Measurements from ENCODE around the gene HPCAL1.

The HPCAL1 gene

DNA sequence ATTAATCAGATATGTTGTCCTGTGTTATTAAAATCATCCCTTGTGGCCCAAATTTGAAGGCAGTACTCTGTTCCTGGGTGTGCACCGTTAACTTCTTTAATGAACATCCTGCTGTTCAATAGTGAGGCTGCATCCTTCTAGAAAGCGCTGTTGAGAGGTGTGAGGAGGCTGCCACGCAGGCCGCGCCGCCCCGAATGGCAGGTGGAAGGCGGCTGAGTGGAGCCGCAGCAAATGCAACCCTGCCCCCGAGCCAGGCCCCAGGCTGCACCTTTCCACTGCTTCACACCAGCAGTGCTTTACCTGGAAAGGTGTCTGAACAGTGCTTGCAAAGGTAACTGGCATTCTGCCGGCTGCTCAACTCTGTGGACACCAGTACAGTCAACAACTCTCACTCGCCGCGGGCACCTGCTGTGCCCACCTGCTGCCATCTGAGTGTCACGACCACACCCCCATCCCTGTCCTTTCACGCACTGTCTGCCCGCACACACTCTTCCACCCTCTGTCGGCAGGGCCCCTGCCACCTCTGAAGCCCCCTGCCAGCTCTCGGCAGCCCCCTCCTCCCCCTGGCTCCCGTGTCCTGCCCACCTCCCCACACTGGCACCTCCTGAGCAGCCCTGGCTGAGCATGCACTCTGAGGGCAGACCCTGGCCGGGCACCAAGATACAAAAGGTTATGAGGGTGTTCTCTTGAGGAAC is 74.5 kb downstream of the HPCAL1 start:
- no peak for DNase-seq
- H3K27ac ChIP-seq (ENCODE audit: insufficient read depth in 1 of 2, low read depth in 1 of 2, low read length in 2 of 2, poor library complexity in 1 of 2, severe bottlenecking in 2 of 2): peak overlapping the region in 1 of 2 experiments; percentile 44
- H3K27me3 ChIP-seq (replicated peaks in 2 of 5; ENCODE audit: control insufficient read depth in 4 of 5, insufficient read depth in 5 of 5, low read length in 4 of 5): no peaks in the 10 kb centered on the region
- H3K4me1 ChIP-seq (ENCODE audit: control extremely low read depth in 1 of 4, control insufficient read depth in 4 of 4, insufficient read depth in 4 of 4, low read length in 3 of 4): peaks cover 23 to 76% (median 76%) of the 10 kb centered on the region in 4 experiments
- H3K9me3 ChIP-seq (ENCODE audit: control extremely low read depth in 1 of 5, control insufficient read depth in 4 of 5, insufficient read depth in 2 of 5, low read depth in 1 of 5, low read length in 4 of 5): no peaks in the 10 kb centered on the region
- 93% methylated on average over 14 of the region's 21 CpGs for WGBS (ENCODE audit: insufficient coverage)
- CTCF ChIA-PET: no interaction called here
- H3K36me3 ChIP-seq (ENCODE audit: control insufficient read depth in 4 of 4, insufficient read depth in 4 of 4, low read length in 3 of 4): peaks cover 0 to 3% (median under 1%) of the 10 kb centered on the region in 4 experiments
- POLR2A ChIA-PET: interaction anchor here (0.6 kb wide), 1 partner anchor 13 kb away, joined by 4 read pairs; no protein-coding TSS in a partner anchor
- no peak overlapping the region for H3K4me3 ChIP-seq (ENCODE audit: control insufficient read depth in 1 of 7, extremely low read depth in 1 of 7, insufficient read depth in 4 of 7, low read depth in 2 of 7, low read length in 6 of 7)

DNA sequence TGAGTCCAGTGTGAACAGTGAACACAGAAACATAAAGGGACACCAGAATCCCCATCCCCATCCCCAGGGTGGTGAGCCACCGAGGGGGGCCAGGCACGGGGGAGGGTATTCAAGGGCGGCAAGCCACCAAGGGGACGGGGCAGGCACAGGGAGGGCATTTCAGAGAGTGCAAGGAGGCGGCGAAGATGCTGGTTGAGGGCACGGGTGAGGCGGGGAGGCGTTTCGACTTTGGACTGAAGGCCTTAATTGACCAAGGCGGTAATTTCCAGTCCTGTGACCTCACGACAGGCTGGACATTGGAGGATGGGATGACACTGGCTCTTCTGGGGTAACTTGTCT is 75.0 kb downstream of the HPCAL1 start:
- no peak for DNase-seq
- Histone ChIP-seq H3K36me3 (ENCODE audit: control insufficient read depth in 4 of 4, insufficient read depth in 4 of 4, low read length in 3 of 4) (peaks cover 0 to 3% (median under 1%) of the 10 kb centered on the region in 4 experiments), H3K27ac (ENCODE audit: insufficient read depth in 1 of 2, low read depth in 1 of 2, low read length in 2 of 2, poor library complexity in 1 of 2, severe bottlenecking in 2 of 2) (peak overlapping the region in 1 of 2 experiments; percentile 44), H3K4me1 (ENCODE audit: control extremely low read depth in 1 of 4, control insufficient read depth in 4 of 4, insufficient read depth in 4 of 4, low read length in 3 of 4) (peaks cover 23 to 81% (median 80%) of the 10 kb centered on the region in 4 experiments), H3K4me3 (ENCODE audit: control insufficient read depth in 1 of 7, extremely low read depth in 1 of 7, insufficient read depth in 4 of 7, low read depth in 2 of 7, low read length in 6 of 7) (peak overlapping the region in 1 of 7 experiments; percentile 31), H3K9me3 (ENCODE audit: control extremely low read depth in 1 of 5, control insufficient read depth in 4 of 5, insufficient read depth in 2 of 5, low read depth in 1 of 5, low read length in 4 of 5) (no peaks in the 10 kb centered on the region), H3K27me3 (replicated peaks in 2 of 5; ENCODE audit: control insufficient read depth in 4 of 5, insufficient read depth in 5 of 5, low read length in 4 of 5) (no peaks in the 10 kb centered on the region)
- WGBS (ENCODE audit: insufficient coverage): 98% methylated on average over 8 of the region's 12 CpGs
- CTCF ChIA-PET: interaction anchor here (0.7 to 1.4 kb wide), 3 partner anchors 11 to 14 kb away, joined by 4 to 5 read pairs (median 4); no protein-coding TSS in a partner anchor
- POLR2A ChIA-PET: interaction anchor here (0.6 kb wide), 1 partner anchor 12 kb away, joined by 4 read pairs; no protein-coding TSS in a partner anchor

DNA sequence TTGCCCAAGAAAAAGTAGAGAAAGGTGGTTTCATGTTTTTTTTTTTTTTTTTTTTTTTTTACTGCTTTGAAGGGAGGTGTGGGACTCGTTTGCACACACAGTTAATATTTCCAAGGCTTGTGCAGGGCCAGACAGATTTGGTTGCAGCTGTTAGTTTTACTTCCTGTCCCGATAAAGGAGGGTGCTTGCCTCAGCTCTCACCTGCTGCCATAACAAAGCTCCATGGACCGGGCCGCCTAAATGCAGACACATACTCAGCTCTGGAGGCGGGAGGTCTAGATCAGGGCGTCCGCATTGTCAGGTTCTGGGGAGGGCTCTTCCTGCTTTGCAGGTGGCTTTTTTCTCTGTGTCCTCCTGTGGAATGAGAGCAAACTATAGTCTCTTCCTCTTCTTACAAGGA is 75.5 kb downstream of the HPCAL1 start:
- Histone ChIP-seq H3K36me3 (ENCODE audit: control insufficient read depth in 4 of 4, insufficient read depth in 4 of 4, low read length in 3 of 4) (peaks cover 0 to 3% (median under 1%) of the 10 kb centered on the region in 4 experiments), H3K27ac (ENCODE audit: insufficient read depth in 1 of 2, low read depth in 1 of 2, low read length in 2 of 2, poor library complexity in 1 of 2, severe bottlenecking in 2 of 2) (no peak overlapping the region), H3K27me3 (replicated peaks in 2 of 5; ENCODE audit: control insufficient read depth in 4 of 5, insufficient read depth in 5 of 5, low read length in 4 of 5) (no peaks in the 10 kb centered on the region), H3K4me1 (ENCODE audit: control extremely low read depth in 1 of 4, control insufficient read depth in 4 of 4, insufficient read depth in 4 of 4, low read length in 3 of 4) (peaks cover 23 to 86% (median 85%) of the 10 kb centered on the region in 4 experiments), H3K9me3 (ENCODE audit: control extremely low read depth in 1 of 5, control insufficient read depth in 4 of 5, insufficient read depth in 2 of 5, low read depth in 1 of 5, low read length in 4 of 5) (no peaks in the 10 kb centered on the region), H3K4me3 (ENCODE audit: control insufficient read depth in 1 of 7, extremely low read depth in 1 of 7, insufficient read depth in 4 of 7, low read depth in 2 of 7, low read length in 6 of 7) (peak overlapping the region in 1 of 7 experiments; percentile 31)
- DNase-seq: peak in 2 of 3 donors; percentile 55 to 74
- ChIA-PET CTCF (interaction anchor here (0.7 to 2.9 kb wide), 5 partner anchors 12 to 31 kb away, joined by 4 to 11 read pairs (median 5); no protein-coding TSS in a partner anchor), POLR2A (interaction anchor here (0.6 kb wide), 1 partner anchor 12 kb away, joined by 4 read pairs; no protein-coding TSS in a partner anchor)
- WGBS (ENCODE audit: insufficient coverage): 20% methylated on average over 1 of the region's 7 CpGs

DNA sequence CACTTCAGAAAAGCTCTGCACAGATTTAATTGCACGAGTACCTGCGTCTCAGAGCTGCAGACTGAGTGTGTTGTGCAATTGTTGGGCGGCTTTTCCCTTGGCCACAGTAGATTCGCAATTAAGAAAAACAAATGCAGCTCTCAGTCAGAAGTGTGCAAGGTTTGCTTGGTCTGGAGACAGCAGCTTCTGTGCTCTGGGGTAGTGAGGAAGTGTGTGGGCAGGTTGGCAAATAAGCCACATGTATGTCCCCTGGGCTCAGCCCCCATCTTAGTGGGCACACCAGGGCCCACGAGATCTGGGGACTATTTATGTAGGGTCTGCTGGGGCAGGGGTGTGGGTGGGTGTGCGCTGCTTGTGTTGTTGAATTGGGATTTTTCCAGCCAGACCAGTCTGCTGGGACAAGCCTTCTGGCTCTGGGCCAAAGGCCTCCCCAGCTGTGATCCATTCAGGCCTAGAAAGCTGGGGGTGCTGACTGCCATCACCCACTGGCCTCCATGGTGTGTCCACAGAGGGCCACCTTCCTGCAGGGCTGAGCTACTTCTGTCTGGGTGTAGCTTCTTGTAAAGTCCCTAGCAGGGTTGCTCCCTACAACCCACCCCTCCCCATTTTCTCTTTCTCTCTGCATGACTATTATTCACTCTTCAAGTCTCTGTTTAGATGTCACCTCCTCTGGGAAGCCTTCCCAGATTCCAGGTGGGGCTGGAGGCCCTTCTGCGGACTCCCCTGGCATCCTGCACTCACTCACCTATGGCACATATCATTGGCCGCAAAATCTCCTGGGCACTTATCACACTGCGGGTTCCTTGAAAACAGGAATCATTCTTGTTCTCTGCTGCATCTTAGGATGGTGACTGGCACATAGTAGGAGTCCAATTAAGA is 77.6 kb downstream of the HPCAL1 start:
- Histone ChIP-seq H3K36me3 (ENCODE audit: control insufficient read depth in 4 of 4, insufficient read depth in 4 of 4, low read length in 3 of 4) (no peaks in the 10 kb centered on the region), H3K27ac (ENCODE audit: insufficient read depth in 1 of 2, low read depth in 1 of 2, low read length in 2 of 2, poor library complexity in 1 of 2, severe bottlenecking in 2 of 2) (no peak overlapping the region), H3K27me3 (replicated peaks in 2 of 5; ENCODE audit: control insufficient read depth in 4 of 5, insufficient read depth in 5 of 5, low read length in 4 of 5) (no peaks in the 10 kb centered on the region), H3K9me3 (ENCODE audit: control extremely low read depth in 1 of 5, control insufficient read depth in 4 of 5, insufficient read depth in 2 of 5, low read depth in 1 of 5, low read length in 4 of 5) (no peaks in the 10 kb centered on the region), H3K4me1 (ENCODE audit: control extremely low read depth in 1 of 4, control insufficient read depth in 4 of 4, insufficient read depth in 4 of 4, low read length in 3 of 4) (peaks cover 25 to 96% (median 92%) of the 10 kb centered on the region in 4 experiments), H3K4me3 (ENCODE audit: control insufficient read depth in 1 of 7, extremely low read depth in 1 of 7, insufficient read depth in 4 of 7, low read depth in 2 of 7, low read length in 6 of 7) (peak overlapping the region in 1 of 7 experiments; percentile 22)
- WGBS (ENCODE audit: insufficient coverage): 32% methylated on average over 7 of the region's 9 CpGs
- peak in 2 of 3 donors; percentile 68 to 71 for DNase-seq
- CTCF ChIA-PET: interaction anchor here (0.8 to 2.9 kb wide), 11 partner anchors 13 to 116 kb away, joined by 3 to 11 read pairs (median 4); no protein-coding TSS in a partner anchor
- POLR2A ChIA-PET: interaction anchor here (0.8 kb wide), 1 partner anchor 77 kb away, joined by 3 read pairs; no protein-coding TSS in a partner anchor

DNA sequence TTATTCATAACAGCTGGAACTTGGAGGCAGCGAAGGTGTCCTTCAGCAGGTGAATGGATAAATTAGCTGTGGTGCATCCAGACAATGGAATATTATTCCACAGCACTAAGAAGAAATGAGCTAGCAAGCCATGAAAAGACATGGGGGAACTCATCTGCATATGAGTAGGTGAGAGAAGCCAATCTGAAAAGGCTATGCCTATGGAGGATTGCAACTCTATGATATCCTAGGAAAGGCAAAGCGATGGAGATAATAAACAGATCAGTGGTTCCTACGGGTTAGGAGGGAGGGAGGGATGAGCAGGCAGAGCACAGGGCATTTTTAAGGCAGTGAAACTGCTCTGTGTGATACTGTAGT is 79.3 kb downstream of the HPCAL1 start:
- Histone ChIP-seq H3K9me3 (ENCODE audit: control extremely low read depth in 1 of 5, control insufficient read depth in 4 of 5, insufficient read depth in 2 of 5, low read depth in 1 of 5, low read length in 4 of 5) (no peaks in the 10 kb centered on the region), H3K4me3 (ENCODE audit: control insufficient read depth in 1 of 7, extremely low read depth in 1 of 7, insufficient read depth in 4 of 7, low read depth in 2 of 7, low read length in 6 of 7) (peak overlapping the region in 5 of 7 experiments; percentile 14 to 60 (median 20)), H3K27ac (ENCODE audit: insufficient read depth in 1 of 2, low read depth in 1 of 2, low read length in 2 of 2, poor library complexity in 1 of 2, severe bottlenecking in 2 of 2) (no peak overlapping the region), H3K36me3 (ENCODE audit: control insufficient read depth in 4 of 4, insufficient read depth in 4 of 4, low read length in 3 of 4) (peaks cover 0 to 2% (median 0%) of the 10 kb centered on the region in 4 experiments), H3K27me3 (replicated peaks in 2 of 5; ENCODE audit: control insufficient read depth in 4 of 5, insufficient read depth in 5 of 5, low read length in 4 of 5) (no peaks in the 10 kb centered on the region), H3K4me1 (ENCODE audit: control extremely low read depth in 1 of 4, control insufficient read depth in 4 of 4, insufficient read depth in 4 of 4, low read length in 3 of 4) (peaks cover 21 to 98% (median 90%) of the 10 kb centered on the region in 4 experiments)
- DNase-seq: no peak
- ChIA-PET POLR2A (interaction anchor here (1.2 kb wide), 1 partner anchor 27 kb away, joined by 5 read pairs; no protein-coding TSS in a partner anchor), CTCF (interaction anchor here (0.7 to 4.2 kb wide), 7 partner anchors 15 to 111 kb away, joined by 3 to 46 read pairs (median 4); no protein-coding TSS in a partner anchor)
- WGBS (ENCODE audit: insufficient coverage): 70% methylated on average over 3 of the region's 3 CpGs

DNA sequence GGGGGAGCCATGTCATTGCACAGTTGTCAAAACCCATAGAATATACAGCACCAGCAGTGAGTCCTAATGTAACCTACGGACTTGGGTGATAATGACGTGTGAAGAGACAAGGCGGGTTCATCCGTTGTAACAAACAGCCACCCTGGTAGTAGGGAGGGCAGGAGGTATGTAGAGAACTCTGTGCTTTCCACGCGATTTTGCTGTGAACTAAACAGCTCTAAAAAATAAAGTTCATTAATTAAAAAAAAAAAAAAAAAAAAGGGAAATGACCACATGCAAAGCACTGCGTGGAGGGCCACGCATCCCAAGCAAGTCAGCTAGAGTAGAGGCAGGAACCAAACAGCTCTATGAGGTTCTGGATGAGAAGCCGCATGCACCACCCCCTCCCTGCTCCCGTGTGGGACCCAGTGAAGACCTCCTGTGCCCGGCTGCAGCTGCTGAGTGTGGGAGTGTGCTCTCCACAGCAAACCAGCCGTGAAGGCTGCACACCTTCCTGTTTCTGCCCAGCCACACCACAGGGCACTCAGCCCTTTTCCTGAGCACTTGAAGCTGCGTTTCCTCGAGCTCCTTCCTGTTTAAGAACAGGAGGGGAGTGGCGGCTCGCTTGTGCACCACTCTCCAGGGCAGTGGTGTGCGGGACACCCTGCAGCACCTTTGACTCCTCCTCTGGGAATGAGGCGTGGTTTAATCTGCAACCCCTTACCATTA is 79.8 kb downstream of the HPCAL1 start:
- H3K36me3 ChIP-seq (ENCODE audit: control insufficient read depth in 4 of 4, insufficient read depth in 4 of 4, low read length in 3 of 4): peaks cover 0 to 2% (median 0%) of the 10 kb centered on the region in 4 experiments
- H3K27ac ChIP-seq (ENCODE audit: insufficient read depth in 1 of 2, low read depth in 1 of 2, low read length in 2 of 2, poor library complexity in 1 of 2, severe bottlenecking in 2 of 2): no peak overlapping the region
- no peaks in the 10 kb centered on the region for H3K27me3 ChIP-seq (replicated peaks in 2 of 5; ENCODE audit: control insufficient read depth in 4 of 5, insufficient read depth in 5 of 5, low read length in 4 of 5)
- ChIA-PET CTCF (interaction anchor here (0.7 to 4.2 kb wide), 11 partner anchors 9 to 112 kb away, joined by 3 to 46 read pairs (median 4); no protein-coding TSS in a partner anchor), POLR2A (interaction anchor here (1.2 kb wide), 1 partner anchor 26 kb away, joined by 5 read pairs; no protein-coding TSS in a partner anchor)
- WGBS (ENCODE audit: insufficient coverage): 4% methylated on average over 13 of the region's 18 CpGs
- H3K4me1 ChIP-seq (ENCODE audit: control extremely low read depth in 1 of 4, control insufficient read depth in 4 of 4, insufficient read depth in 4 of 4, low read length in 3 of 4): peaks cover 21 to 95% (median 87%) of the 10 kb centered on the region in 4 experiments
- peak overlapping the region in 6 of 7 experiments; percentile 8 to 60 (median 34) for H3K4me3 ChIP-seq (ENCODE audit: control insufficient read depth in 1 of 7, extremely low read depth in 1 of 7, insufficient read depth in 4 of 7, low read depth in 2 of 7, low read length in 6 of 7)
- DNase-seq: peak; percentile 65 to 91 (median 83)
- H3K9me3 ChIP-seq (ENCODE audit: control extremely low read depth in 1 of 5, control insufficient read depth in 4 of 5, insufficient read depth in 2 of 5, low read depth in 1 of 5, low read length in 4 of 5): no peaks in the 10 kb centered on the region
